Mesendoderm (in vitro differentiated cells): Measurements from ENCODE around the gene NFYC.

ENCODE experiments used
- DNase-seq: peaks from one replicate; pipeline ENCODE4 v3.0.0; 2013
- H2AK5ac ChIP-seq: 2 replicates; pipeline ENCODE4 v1.6.1; 2013; ENCODE audit warnings: low read length, inconsistent platforms
- H2BK120ac ChIP-seq: 2 replicates; pipeline ENCODE4 v1.6.1; 2013; ENCODE audit warnings: low read depth, mild to moderate bottlenecking, low read length, moderate library complexity, mixed read lengths
- H2BK15ac ChIP-seq: replicated peaks from 2 replicates; pipeline ENCODE4 v1.6.1; 2013; ENCODE audit warnings: low read depth, mild to moderate bottlenecking, moderate library complexity
- H2BK5ac ChIP-seq: 2 replicates; pipeline ENCODE4 v1.6.1; 2013; ENCODE audit warnings: low read length, inconsistent platforms
- H3K18ac ChIP-seq: 2 replicates; pipeline ENCODE4 v1.6.1; 2013; ENCODE audit warnings: mild to moderate bottlenecking, low read length, mixed read lengths
- H3K23ac ChIP-seq: one replicate; pipeline ENCODE4 v1.6.1; 2013; ENCODE audit warnings: low read length
- H3K27ac ChIP-seq: 2 replicates; pipeline ENCODE4 v1.5.1; 2013; ENCODE audit warnings: low read depth, mild to moderate bottlenecking, inconsistent platforms, low read length, moderate library complexity
- H3K27me3 ChIP-seq: 2 replicates; pipeline ENCODE4 v1.6.1; 2013; ENCODE audit warnings: low read length, control low read depth, mild to moderate bottlenecking, inconsistent platforms; ENCODE audit not compliant: insufficient read depth, poor library complexity
- H3K36me3 ChIP-seq: 2 replicates; pipeline ENCODE4 v1.6.1; 2013; ENCODE audit warnings: low read length, inconsistent platforms; ENCODE audit not compliant: control insufficient read depth, insufficient read depth
- H3K4ac ChIP-seq: one replicate; pipeline ENCODE4 v1.6.1; 2013; ENCODE audit warnings: low read depth, mild to moderate bottlenecking, low read length, moderate library complexity
- H3K4me1 ChIP-seq: 2 replicates; pipeline ENCODE4 v1.6.1; 2013; ENCODE audit warnings: low read depth, low read length, inconsistent platforms; ENCODE audit not compliant: control insufficient read depth
- H3K4me2 ChIP-seq: 2 replicates; pipeline ENCODE4 v1.6.1; 2013; ENCODE audit warnings: low read length
- H3K4me3 ChIP-seq: 2 replicates; pipeline ENCODE4 v1.5.1; 2013; ENCODE audit warnings: mild to moderate bottlenecking, low read length
- H3K56ac ChIP-seq: one replicate; pipeline ENCODE4 v1.6.1; 2013; ENCODE audit warnings: low read length
- H3K79me1 ChIP-seq: 2 replicates; pipeline ENCODE4 v1.6.1; 2013; ENCODE audit warnings: low read length, inconsistent platforms
- H3K79me2 ChIP-seq: 2 replicates; pipeline ENCODE4 v1.6.1; 2013; ENCODE audit warnings: mild to moderate bottlenecking, low read length; ENCODE audit not compliant: control insufficient read depth, insufficient read depth
- H3K9ac ChIP-seq: 2 replicates; pipeline ENCODE4 v1.6.1; 2013; ENCODE audit warnings: low read length, inconsistent platforms
- H4K5ac ChIP-seq: one replicate; pipeline ENCODE4 v1.6.1; 2013; ENCODE audit warnings: low read length
- H4K8ac ChIP-seq: one replicate; pipeline ENCODE4 v1.6.1; 2013; ENCODE audit warnings: low read depth, mild to moderate bottlenecking, control low read depth, low read length, moderate library complexity
- WGBS: extraction: QIAGEN DNeasy Blood & Tissue Kit; methylation state at CpG from one replicate; pipeline ENCODE4 v1.1.7; 2013; ENCODE audit warnings: low lambda C conversion rate, missing lambda C conversion rate; ENCODE audit not compliant: insufficient coverage; ENCODE audit errors: extremely low coverage; 5-methylcytosine and 5-hydroxymethylcytosine counted together

The NFYC gene

DNA sequence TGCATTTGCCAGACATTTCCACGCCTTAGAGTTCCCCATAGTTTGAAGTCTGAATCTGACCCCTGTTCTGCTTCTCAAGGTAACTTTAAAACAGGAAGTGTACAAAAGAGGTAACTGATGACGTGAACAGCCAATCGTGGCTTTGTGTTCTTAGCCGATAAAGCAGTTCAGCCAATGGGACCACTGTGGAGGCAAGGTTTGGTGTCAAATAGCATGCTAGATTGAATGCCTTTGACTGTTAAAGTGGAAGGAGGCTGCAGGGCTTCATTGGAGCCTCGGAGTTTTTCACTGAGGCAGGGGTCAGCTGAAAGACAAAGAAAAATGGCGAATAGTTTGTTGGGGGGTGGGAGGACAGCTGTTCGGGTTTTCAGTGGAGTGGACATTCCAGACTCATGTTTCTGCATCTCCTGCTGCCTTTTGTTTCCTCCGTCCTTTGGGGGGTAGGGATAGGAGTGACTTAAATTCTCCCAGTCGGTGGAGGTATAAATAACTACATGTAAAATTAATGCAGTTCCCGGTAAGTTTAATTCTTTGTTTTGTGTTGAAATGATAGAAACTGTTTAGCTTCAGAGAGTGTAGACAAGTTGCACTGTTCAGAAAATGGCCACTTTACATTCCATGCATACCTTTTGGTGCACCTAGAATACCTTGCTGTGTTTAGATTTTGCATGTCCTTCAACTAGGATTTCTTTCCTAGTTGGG lies 17.7 kb downstream of the NFYC start:
- no CpG with 5 or more reads among the region's 10 CpGs for WGBS
- Histone ChIP-seq H3K18ac (peak overlapping the region; percentile 92), H3K27ac (no peak overlapping the region), H3K27me3 (no peaks in the 10 kb centered on the region), H3K4me3 (peak overlapping the region; percentile 73), H2BK120ac (peak overlapping the region; percentile 35), H4K5ac (peak overlapping the region; percentile 23), H2BK5ac (no peak overlapping the region), H3K4me1 (no peaks in the 10 kb centered on the region), H3K79me1 (peaks cover 3% of the 10 kb centered on the region), H3K23ac (no peak overlapping the region), H2BK15ac (no peak overlapping the region), H3K9ac (peak overlapping the region; percentile 80), H3K36me3 (no peaks in the 10 kb centered on the region), H3K4ac (peak overlapping the region; percentile 62), H4K8ac (no peak overlapping the region), H2AK5ac (no peak overlapping the region), H3K56ac (peak overlapping the region; percentile 83), H3K4me2 (peak overlapping the region; percentile 94), H3K79me2 (peaks cover 33% of the 10 kb centered on the region)
- peak; percentile 99 for DNase-seq

DNA sequence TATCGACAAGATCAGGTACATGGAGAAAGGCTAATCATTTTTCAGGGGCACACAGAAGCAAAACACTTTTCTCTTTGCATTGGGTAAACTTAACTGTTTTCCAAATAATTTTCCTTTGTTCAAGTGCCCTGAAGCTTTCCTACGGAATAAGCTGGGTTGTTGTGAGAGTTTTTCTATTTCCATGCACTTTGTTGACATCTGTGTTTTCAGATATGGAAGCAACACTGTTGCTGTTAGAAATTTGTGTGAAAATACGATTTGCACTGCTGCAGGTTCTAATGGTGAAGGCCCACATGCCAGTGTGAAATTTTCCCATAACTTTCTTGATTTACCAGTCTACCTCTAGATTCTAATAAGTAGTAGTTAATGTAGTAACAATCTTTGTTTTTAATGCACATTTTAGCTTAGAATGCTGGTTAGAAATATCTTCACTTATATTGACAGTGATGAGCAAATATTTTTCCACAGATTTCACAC lies 18.3 kb downstream of the NFYC start:
- H3K27me3 ChIP-seq, result no peaks in the 10 kb centered on the region
- no peak overlapping the region for H2BK15ac ChIP-seq
- H3K4me3 ChIP-seq, result peak overlapping the region; percentile 68
- peak overlapping the region; percentile 57 for H3K4me2 ChIP-seq
- H2BK5ac ChIP-seq, result no peak overlapping the region
- WGBS, result no CpG with 5 or more reads among the region's 3 CpGs
- no peak for DNase-seq
- H3K56ac ChIP-seq, result peak overlapping the region; percentile 83
- no peak overlapping the region for H3K27ac ChIP-seq
- no peak overlapping the region for H4K5ac ChIP-seq
- H3K79me1 ChIP-seq, result peaks cover 3% of the 10 kb centered on the region
- no peaks in the 10 kb centered on the region for H3K4me1 ChIP-seq
- H3K23ac ChIP-seq, result no peak overlapping the region
- H3K9ac ChIP-seq, result peak overlapping the region; percentile 77
- H3K36me3 ChIP-seq, result no peaks in the 10 kb centered on the region
- H4K8ac ChIP-seq, result no peak overlapping the region
- H2AK5ac ChIP-seq, result no peak overlapping the region
- H3K79me2 ChIP-seq, result peaks cover 28% of the 10 kb centered on the region
- no peak overlapping the region for H3K4ac ChIP-seq
- no peak overlapping the region for H3K18ac ChIP-seq
- H2BK120ac ChIP-seq, result no peak overlapping the region

DNA sequence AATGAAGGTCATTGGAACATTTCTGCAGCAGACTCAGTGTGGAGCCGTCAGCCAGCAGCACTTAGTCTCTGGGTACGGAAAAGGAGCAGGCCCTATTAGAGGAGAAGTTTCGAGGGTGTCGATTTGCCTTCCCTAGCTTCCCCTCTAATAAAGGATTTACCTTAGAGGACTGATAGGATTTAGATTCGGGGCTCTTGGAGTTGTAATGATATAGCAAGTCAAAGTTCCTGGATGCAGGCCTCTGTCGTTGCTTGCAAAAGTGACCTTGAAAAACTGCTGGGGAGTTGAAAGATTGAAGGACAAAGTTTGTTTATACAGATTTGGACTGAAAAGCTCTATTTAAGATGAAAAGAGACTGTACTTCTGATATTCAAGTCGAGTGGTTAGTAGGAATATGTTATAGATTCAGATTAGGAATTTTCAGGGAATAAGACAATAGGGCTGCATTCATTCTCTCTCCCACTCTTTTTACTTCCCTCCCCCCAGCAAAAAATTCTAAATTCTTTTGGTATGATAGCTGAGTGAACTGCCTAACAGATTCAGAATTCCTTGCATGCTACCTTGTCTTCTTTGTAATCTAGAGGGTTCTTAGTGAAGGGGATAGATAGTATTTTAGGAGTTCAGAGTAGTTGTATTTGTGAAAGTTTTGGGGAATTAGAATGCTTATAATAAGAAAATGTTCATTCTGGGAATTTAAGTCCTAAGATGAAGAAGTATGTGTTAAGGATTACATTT lies 19.2 kb downstream of the NFYC start:
- H2BK120ac ChIP-seq, result peak overlapping the region; percentile 88
- H2BK15ac ChIP-seq, result no peak overlapping the region
- peak overlapping the region; percentile 92 for H3K18ac ChIP-seq
- H3K27me3 ChIP-seq, result no peaks in the 10 kb centered on the region
- peaks cover 1% of the 10 kb centered on the region for H3K79me1 ChIP-seq
- H3K56ac ChIP-seq, result peak overlapping the region; percentile 43
- no peak overlapping the region for H4K8ac ChIP-seq
- no peak overlapping the region for H3K4me3 ChIP-seq
- H2BK5ac ChIP-seq, result no peak overlapping the region
- H3K9ac ChIP-seq, result peak overlapping the region; percentile 36
- no CpG with 5 or more reads among the region's 7 CpGs for WGBS
- H3K79me2 ChIP-seq, result peaks cover 25% of the 10 kb centered on the region
- H3K36me3 ChIP-seq, result no peaks in the 10 kb centered on the region
- H2AK5ac ChIP-seq, result no peak overlapping the region
- DNase-seq, result peak; percentile 63
- H3K27ac ChIP-seq, result no peak overlapping the region
- H3K4me1 ChIP-seq, result no peaks in the 10 kb centered on the region
- H3K4ac ChIP-seq, result peak overlapping the region; percentile 52
- peak overlapping the region; percentile 7 for H3K4me2 ChIP-seq
- H4K5ac ChIP-seq, result no peak overlapping the region
- no peak overlapping the region for H3K23ac ChIP-seq

DNA sequence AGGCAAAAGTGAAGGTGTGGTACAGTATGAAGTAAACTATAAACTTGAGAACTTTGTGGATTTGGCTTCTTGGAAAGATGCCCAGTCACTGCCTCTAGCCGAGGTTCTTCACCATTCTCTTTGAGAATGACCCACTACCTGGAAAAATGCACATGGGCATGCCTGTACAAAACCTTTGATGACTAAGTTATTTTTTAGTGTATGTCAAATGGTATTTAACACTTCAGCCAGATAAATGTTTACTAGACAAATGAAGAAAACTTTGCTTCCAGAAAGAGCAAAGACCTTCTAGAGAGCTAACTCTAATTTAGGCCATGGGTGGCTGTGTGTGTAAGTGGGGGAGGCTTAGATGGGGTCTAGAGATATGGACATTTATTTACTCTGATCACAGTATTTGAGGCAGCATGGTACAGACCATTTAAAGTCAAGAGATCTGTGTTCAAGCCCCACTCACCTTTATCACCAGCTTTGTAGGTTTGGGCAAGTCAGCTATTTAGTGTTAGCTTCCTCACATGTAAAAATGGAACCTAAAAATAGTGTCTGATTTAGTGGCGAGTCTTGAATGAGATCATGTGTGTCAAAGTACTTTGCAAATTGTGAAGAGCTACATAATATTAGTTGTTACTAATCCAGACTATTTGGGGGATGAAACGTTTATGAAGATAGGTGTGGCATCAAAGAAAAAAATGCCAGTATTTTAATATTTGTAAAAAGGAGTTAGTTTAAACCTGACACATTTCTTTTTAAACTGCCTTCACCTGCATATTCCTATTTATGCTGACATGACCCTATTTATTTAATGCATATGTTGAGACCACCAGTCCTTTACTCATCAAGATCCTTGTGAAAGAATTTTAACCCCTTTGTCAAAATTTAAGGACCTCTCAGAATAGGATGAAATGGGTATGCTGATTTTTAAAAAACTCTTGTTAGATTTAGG lies 20.2 kb downstream of the NFYC start:
- no peak overlapping the region for H3K4me2 ChIP-seq
- peaks cover 4% of the 10 kb centered on the region for H3K79me1 ChIP-seq
- H2BK120ac ChIP-seq, result peak overlapping the region; percentile 6
- no peaks in the 10 kb centered on the region for H3K4me1 ChIP-seq
- no peak overlapping the region for H3K27ac ChIP-seq
- H3K79me2 ChIP-seq, result peaks cover 25% of the 10 kb centered on the region
- no peak overlapping the region for H4K8ac ChIP-seq
- peak overlapping the region; percentile 43 for H3K9ac ChIP-seq
- H3K4me3 ChIP-seq, result no peak overlapping the region
- no CpG with 5 or more reads among the region's 3 CpGs for WGBS
- H2AK5ac ChIP-seq, result no peak overlapping the region
- no peaks in the 10 kb centered on the region for H3K36me3 ChIP-seq
- peak overlapping the region; percentile 23 for H3K18ac ChIP-seq
- no peak overlapping the region for H3K4ac ChIP-seq
- H3K56ac ChIP-seq, result peak overlapping the region; percentile 54
- no peak overlapping the region for H3K23ac ChIP-seq
- no peak overlapping the region for H4K5ac ChIP-seq
- H2BK15ac ChIP-seq, result no peak overlapping the region
- no peak overlapping the region for H2BK5ac ChIP-seq
- no peaks in the 10 kb centered on the region for H3K27me3 ChIP-seq
- DNase-seq, result no peak

DNA sequence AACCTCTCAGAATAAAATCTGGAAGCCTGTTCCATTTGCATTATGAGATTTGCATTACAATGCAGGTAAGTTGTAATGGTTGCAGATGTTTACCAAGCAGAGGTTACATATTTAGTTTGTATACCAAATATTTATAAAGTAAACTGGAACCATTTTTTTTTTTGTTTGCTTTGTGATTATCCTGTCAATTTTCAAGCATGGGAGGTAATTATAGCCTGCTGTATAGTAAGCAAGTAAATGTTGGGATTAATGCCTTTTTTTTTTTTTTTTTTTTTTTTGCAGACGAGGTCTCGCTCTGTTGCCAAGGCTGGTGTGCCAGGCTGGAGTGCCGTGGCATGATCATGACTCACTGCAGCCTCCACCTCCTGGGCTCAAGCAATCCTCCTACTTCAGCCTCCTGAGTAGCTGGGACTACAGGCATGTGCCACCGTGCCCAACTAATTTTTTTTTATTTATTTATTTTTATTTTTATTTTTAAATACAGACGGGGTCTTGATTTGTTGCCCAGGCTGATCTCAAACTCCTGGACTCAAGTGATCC lies 21.0 kb downstream of the NFYC start:
- Histone ChIP-seq H3K56ac (no peak overlapping the region), H3K23ac (no peak overlapping the region), H3K79me1 (peaks cover 4% of the 10 kb centered on the region), H2BK15ac (no peak overlapping the region), H3K36me3 (no peaks in the 10 kb centered on the region), H3K27me3 (no peaks in the 10 kb centered on the region), H3K4ac (no peak overlapping the region), H3K79me2 (peaks cover 27% of the 10 kb centered on the region), H3K9ac (no peak overlapping the region), H3K27ac (no peak overlapping the region), H3K4me1 (no peaks in the 10 kb centered on the region), H2AK5ac (no peak overlapping the region), H4K5ac (no peak overlapping the region), H2BK120ac (no peak overlapping the region), H2BK5ac (no peak overlapping the region), H3K4me3 (no peak overlapping the region), H3K4me2 (no peak overlapping the region), H3K18ac (no peak overlapping the region), H4K8ac (no peak overlapping the region)
- WGBS, result no CpG with 5 or more reads among the region's 5 CpGs
- no peak for DNase-seq
